ENCODE measurements around the gene ZFAND6. TPM values are rescaled to one million over a fixed set of nuclear protein-coding genes. Genes with fewer than 3 reads are reported as not detected.

The ZFAND6 gene
- total and polyA plus RNA-seq, 10 of the 15 experiments (the other 5 are each of a cell fraction or from before 2014, with no cell fraction given) = 78.9 to 179 (median 135) TPM

- peak; percentile 73; the same call in 1 of the 2 replicates for TF ChIP-seq NFYB (IDR thresholded peaks at IDR 0.05; ENCODE audit: insufficient read depth, low read depth, low read length)
- TF ChIP-seq MEF2A (IDR thresholded peaks at IDR 0.05; ENCODE audit: insufficient read depth, low read depth, low read length) = no peak
- TF ChIP-seq USF1 (IDR thresholded peaks at IDR 0.05; ENCODE audit: borderline replicate concordance, extremely low read length, insufficient read depth, low read depth, low read length) = peak; percentile 7
- TF ChIP-seq CBX5 (IDR thresholded peaks at IDR 0.05; ENCODE audit: low read depth) = no peak
- TF ChIP-seq CREB1 (IDR thresholded peaks at IDR 0.05; ENCODE audit: low read depth) = peak; percentile 84
- no peak for TF ChIP-seq ZBTB33 (IDR thresholded peaks at IDR 0.05)
- TF ChIP-seq POLR2AphosphoS2 (IDR thresholded peaks at IDR 0.05; ENCODE audit: low read depth, low read length) = peak; percentile 19; the same call in 1 of the 2 replicates
- no peak; the same call in 1 of the 2 replicates for TF ChIP-seq CREM (IDR thresholded peaks at IDR 0.05; ENCODE audit: low read depth)
- no peak for TF ChIP-seq YY1 (IDR thresholded peaks at IDR 0.05; ENCODE audit: low read depth, low read length)
- TF ChIP-seq EED (IDR thresholded peaks at IDR 0.05; ENCODE audit: low read depth) = no peak; the same call in 1 of the 2 replicates
- TF ChIP-seq NFIC (IDR thresholded peaks at IDR 0.05; ENCODE audit: low read depth, low read length) = no peak
- no peak for TF ChIP-seq SREBF2 (IDR thresholded peaks at IDR 0.05; ENCODE audit: low read length)
- TF ChIP-seq POU2F2 (IDR thresholded peaks at IDR 0.05; ENCODE audit: borderline replicate concordance, low read depth, low read length) = peak; percentile 45; the same call in 2 of the 3 replicates
- peak; percentile 57; the same call in 1 of the 2 replicates for TF ChIP-seq IKZF1 (conservative IDR thresholded peaks at IDR 0.05)
- TF ChIP-seq MEF2B (IDR thresholded peaks at IDR 0.05; ENCODE audit: partially characterized antibody, poor library complexity, severe bottlenecking) = peak; percentile 41
- no peak for TF ChIP-seq ZNF622 (IDR thresholded peaks at IDR 0.05)
- peak; percentile 17; the same call in 1 of the 2 replicates for TF ChIP-seq RUNX3 (IDR thresholded peaks at IDR 0.05; ENCODE audit: low read length)
- TF ChIP-seq RELB (IDR thresholded peaks at IDR 0.05; ENCODE audit: low read depth) = peak; percentile 40; the same call in 1 of the 2 replicates
- TF ChIP-seq TCF12 (IDR thresholded peaks at IDR 0.05; ENCODE audit: low read depth, low read length) = no peak
- peak; percentile 84 for TF ChIP-seq RFX5 (IDR thresholded peaks at IDR 0.05; ENCODE audit: low read depth, low read length)
- TF ChIP-seq NFXL1 (IDR thresholded peaks at IDR 0.05; ENCODE audit: borderline replicate concordance) = no peak
- TF ChIP-seq SIN3A (IDR thresholded peaks at IDR 0.05; ENCODE audit: low read depth, low read length) = no peak; the same call in 1 of the 2 replicates
- no peak for TF ChIP-seq YBX1 (IDR thresholded peaks at IDR 0.05)
Measured at GRCh38 chr15:80058851-80059785, at the start of gene ZFAND6 (continued).

All from GM12878 (cell line).